Measurements from ENCODE around the gene TMPRSS11E.
"Not testable (repeated sequence)": the region's sequence is repeated elsewhere in the genome, so short reads cannot be mapped to it uniquely, and the experiment has no call there.

DNA sequence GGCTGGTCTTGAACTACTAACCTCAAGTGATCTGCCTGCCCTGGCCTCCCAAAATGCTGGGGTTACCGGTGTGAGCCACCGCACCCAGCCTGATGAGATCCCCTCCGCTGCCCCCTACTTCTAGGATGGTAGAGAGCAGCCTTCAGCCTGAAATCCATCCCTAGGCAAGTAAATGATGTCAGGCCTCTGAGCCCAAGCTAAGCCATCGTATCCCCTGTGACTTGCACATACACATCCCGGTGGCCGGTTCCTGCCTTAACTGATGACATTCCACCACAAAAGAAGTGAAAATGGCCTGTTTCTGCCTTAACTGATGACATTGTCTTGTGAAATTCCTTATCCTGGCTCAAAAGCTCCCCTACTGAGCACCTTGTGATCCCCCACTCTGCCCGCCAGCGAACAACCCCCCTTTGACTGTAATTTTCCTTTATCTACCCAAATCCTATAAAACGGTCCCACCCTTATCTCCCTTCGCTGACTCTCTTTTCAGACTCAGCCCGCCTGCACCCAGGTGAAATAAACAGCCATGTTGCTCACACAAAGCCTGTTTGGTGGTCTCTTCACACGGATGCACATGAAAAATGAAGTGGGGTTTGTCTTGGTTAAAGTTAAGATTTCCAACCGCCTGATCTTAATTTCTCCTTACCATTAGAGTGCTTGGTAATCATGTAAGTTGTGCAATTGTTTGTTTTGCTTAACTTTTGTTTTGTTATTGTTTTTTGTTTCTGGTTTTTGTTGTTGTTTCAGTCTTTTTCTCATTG is 41.4 kb upstream of the TMPRSS11E start:
- TF ChIP-seq, protein P1, sequence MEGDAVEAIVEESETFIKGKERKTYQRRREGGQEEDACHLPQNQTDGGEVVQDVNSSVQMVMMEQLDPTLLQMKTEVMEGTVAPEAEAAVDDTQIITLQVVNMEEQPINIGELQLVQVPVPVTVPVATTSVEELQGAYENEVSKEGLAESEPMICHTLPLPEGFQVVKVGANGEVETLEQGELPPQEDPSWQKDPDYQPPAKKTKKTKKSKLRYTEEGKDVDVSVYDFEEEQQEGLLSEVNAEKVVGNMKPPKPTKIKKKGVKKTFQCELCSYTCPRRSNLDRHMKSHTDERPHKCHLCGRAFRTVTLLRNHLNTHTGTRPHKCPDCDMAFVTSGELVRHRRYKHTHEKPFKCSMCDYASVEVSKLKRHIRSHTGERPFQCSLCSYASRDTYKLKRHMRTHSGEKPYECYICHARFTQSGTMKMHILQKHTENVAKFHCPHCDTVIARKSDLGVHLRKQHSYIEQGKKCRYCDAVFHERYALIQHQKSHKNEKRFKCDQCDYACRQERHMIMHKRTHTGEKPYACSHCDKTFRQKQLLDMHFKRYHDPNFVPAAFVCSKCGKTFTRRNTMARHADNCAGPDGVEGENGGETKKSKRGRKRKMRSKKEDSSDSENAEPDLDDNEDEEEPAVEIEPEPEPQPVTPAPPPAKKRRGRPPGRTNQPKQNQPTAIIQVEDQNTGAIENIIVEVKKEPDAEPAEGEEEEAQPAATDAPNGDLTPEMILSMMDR (IDR thresholded peaks at IDR 0.05), result not testable (repeated sequence)
- not testable (repeated sequence) for TF ChIP-seq POLR2A (IDR thresholded peaks at IDR 0.05)

All from lower leg skin (tissue), 3 donors.